Memory B cell (primary cell): ENCODE measurements around the gene DPP6.
"Not testable (repeated sequence)": the region's sequence is repeated elsewhere in the genome, so short reads cannot be mapped to it uniquely, and the experiment has no call there.

Experiments used
- ATAC-seq: fragments of 150-1000 bp; cut with Tn5 transposase; 2 replicates; pipeline ENCODE4 v1.10.0; 2021; ENCODE audit warnings: low read depth, mild to moderate bottlenecking, moderate library complexity
- DNase-seq, 2 donors: peaks; one replicate each; pipeline ENCODE4 v3.0.0; 2022; ENCODE audit warnings: low spot score in 2 of 2
- H3K27ac Mint-ChIP-seq: one replicate; pipeline ENCODE4 v1.8.0; 2022; ENCODE audit warnings: mild to moderate bottlenecking, moderate library complexity, mixed read lengths
- H3K27me3 Mint-ChIP-seq: one replicate; pipeline ENCODE4 v1.8.0; 2022; ENCODE audit warnings: mixed read lengths
- H3K36me3 Mint-ChIP-seq: one replicate; pipeline ENCODE4 v1.8.0; 2022; ENCODE audit warnings: mild to moderate bottlenecking, mixed read lengths
- H3K4me1 Mint-ChIP-seq: one replicate; pipeline ENCODE4 v1.8.0; 2022; ENCODE audit warnings: mixed read lengths
- H3K4me3 Mint-ChIP-seq: one replicate; pipeline ENCODE4 v1.8.0; 2022; ENCODE audit warnings: mild to moderate bottlenecking, moderate library complexity, mixed read lengths
- H3K9me3 Mint-ChIP-seq: one replicate; pipeline ENCODE4 v1.8.0; 2022; ENCODE audit warnings: mixed read lengths

Gene DPP6

DNA sequence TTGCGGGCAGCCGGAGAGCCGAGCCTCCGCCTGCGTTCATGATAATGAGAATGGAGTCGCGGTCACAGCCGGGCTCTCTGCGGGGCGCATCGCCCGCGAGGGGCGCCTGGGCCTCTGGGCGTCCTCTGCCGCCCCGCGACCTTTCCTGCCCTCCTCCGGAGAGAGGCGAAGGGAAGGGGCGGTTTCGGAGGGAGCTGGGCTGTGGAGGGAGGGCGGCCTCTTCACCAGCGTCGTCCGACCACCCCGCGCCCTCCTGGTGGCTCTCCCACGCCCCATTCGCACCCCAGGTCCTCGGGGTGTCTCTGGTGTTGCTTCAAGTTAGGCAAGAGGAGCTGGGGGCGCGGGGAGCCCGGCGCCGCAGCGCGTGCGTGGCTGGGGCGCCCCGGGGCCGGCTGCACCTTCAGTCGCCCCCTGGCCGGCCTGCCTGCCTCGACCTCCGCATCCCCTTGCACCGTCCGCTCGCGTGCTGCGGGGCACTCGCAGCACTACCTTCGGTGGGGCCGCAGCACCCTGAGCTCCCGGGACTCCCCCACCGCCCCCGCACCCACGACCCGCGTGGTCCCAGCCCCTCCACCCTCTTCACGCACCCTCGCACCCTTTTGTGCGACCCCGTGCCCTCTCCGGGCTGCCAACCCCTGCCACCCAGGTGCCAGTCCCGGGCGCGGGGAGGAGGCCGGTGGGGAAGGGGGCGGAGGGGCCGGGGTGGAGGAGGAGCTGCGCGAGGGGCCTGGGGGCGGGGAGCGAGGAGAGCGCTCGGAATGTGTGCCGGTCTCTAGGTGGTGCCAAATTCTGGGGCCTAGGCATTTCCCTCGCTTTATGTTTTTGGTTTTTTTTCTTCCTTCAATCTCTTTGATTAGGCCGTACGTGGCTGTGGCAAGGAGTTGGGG, at the start of gene DPP6:
DPP6 (plus strand) TSS at position 756 of the 887 bp plus-strand sequence.
- H3K36me3 Mint-ChIP-seq, H3K4me1 Mint-ChIP-seq, H3K27me3 Mint-ChIP-seq: not testable (repeated sequence)

GRCh38 chr7:154009423-154009911, 42.7 kb upstream of the DPP6 start:
- H3K9me3 Mint-ChIP-seq, H3K4me3 Mint-ChIP-seq, ATAC-seq, H3K27ac Mint-ChIP-seq, H3K27me3 Mint-ChIP-seq, DNase-seq, H3K4me1 Mint-ChIP-seq, H3K36me3 Mint-ChIP-seq: not testable (repeated sequence)

More for the DNA sequence above, at the start of gene DPP6:
- not testable (repeated sequence) for H3K9me3 Mint-ChIP-seq, H3K4me3 Mint-ChIP-seq, ATAC-seq, H3K27ac Mint-ChIP-seq, DNase-seq

- ATAC-seq, H3K4me3 Mint-ChIP-seq, H3K27ac Mint-ChIP-seq, DNase-seq, H3K9me3 Mint-ChIP-seq, H3K27me3 Mint-ChIP-seq, H3K4me1 Mint-ChIP-seq, H3K36me3 Mint-ChIP-seq: not testable (repeated sequence)
Measured at GRCh38 chr7:154010726-154011568, 41.3 kb upstream of the DPP6 start.

GRCh38 chr7:154012800-154013199, 39.4 kb upstream of the DPP6 start:
- H3K27me3 Mint-ChIP-seq, H3K4me3 Mint-ChIP-seq, H3K36me3 Mint-ChIP-seq, H3K9me3 Mint-ChIP-seq, H3K27ac Mint-ChIP-seq, H3K4me1 Mint-ChIP-seq, ATAC-seq, DNase-seq: not testable (repeated sequence)

DNA sequence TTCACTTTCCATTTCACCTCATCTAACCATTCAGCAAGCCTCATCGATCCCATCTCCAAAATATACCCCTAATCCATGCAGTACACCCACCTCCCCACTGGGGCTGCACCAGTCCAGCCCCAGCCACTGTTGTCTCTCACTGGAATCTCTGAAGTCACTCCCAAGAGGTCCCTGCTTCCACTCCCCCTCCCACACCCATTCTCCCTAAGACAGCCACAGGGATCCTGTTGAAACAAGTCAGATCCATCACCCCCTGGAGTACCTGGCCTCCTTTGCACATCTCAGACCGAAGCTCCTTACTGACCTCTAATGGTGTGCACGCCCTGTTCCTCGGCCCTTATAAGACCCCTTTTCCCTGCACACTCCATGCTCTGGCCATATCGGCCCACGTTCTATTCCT, 36.6 kb upstream of the DPP6 start:
- not testable (repeated sequence) for DNase-seq

DNA sequence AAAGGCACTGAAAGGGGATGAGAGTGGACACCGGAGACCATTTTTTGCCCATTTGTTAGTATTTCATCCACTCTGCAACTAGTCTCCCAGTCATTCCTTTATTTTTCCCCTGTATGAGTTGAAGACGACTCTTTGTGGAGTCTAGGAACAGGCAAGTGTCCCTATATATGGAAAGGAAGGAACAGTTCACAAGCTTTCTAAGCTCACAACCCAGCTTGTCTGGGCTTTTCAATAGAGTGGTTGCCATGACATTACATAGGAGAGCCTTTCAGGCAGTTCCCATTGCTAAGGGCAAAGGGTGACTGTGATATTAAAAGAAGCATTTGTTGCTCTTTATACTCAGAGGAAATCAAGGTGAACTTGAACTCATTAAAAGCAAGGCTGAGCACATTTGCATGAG, 33.8 kb upstream of the DPP6 start:
- not testable (repeated sequence) for H3K36me3 Mint-ChIP-seq, ATAC-seq, DNase-seq, H3K27ac Mint-ChIP-seq, H3K9me3 Mint-ChIP-seq, H3K27me3 Mint-ChIP-seq, H3K4me1 Mint-ChIP-seq, H3K4me3 Mint-ChIP-seq

More for the DNA sequence above, 36.6 kb upstream of the DPP6 start:
- H3K4me3 Mint-ChIP-seq, H3K9me3 Mint-ChIP-seq, H3K36me3 Mint-ChIP-seq, H3K27me3 Mint-ChIP-seq, H3K27ac Mint-ChIP-seq, ATAC-seq, H3K4me1 Mint-ChIP-seq: not testable (repeated sequence)

- H3K9me3 Mint-ChIP-seq, H3K36me3 Mint-ChIP-seq, ATAC-seq, H3K4me1 Mint-ChIP-seq, DNase-seq, H3K27me3 Mint-ChIP-seq, H3K4me3 Mint-ChIP-seq, H3K27ac Mint-ChIP-seq: not testable (repeated sequence)
Measured at GRCh38 chr7:154027805-154028204, 24.4 kb upstream of the DPP6 start.

DNA sequence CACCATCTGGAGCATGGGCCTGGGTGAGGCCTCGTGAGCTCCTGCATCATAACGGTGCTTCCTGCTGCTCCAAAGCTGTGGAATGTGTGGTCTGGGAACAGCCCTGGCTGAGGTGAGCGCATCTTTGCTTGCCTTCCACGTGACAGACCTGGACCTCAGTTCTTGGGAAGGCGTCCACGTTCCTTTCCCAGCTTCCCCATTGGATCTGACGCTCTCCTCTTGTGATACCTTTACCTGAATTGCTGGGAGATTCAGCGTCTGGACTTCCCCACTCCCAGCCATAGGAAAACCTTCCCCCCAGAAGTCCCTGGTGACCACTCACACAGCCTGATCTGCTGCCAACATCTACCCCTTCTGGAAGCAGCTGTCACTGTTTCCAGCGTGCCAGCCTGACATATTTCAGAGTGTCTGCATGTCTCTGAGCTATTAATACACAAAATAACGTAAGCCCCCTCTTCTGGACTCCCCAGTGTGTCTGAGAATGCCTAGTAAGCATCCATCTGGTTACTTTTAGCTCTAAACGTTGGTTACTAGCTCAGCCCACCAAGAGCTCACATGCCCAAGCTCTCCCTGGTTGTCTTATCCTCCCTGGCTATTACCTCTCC, 21.6 kb upstream of the DPP6 start:
- not testable (repeated sequence) for H3K27ac Mint-ChIP-seq, H3K36me3 Mint-ChIP-seq, DNase-seq, H3K27me3 Mint-ChIP-seq, H3K4me1 Mint-ChIP-seq, H3K4me3 Mint-ChIP-seq, ATAC-seq, H3K9me3 Mint-ChIP-seq

GRCh38 chr7:154039466-154040165, 12.6 kb upstream of the DPP6 start:
- peak; percentile 62 for ATAC-seq
- H3K4me1 Mint-ChIP-seq, H3K9me3 Mint-ChIP-seq, H3K36me3 Mint-ChIP-seq, H3K4me3 Mint-ChIP-seq, H3K27ac Mint-ChIP-seq, DNase-seq, H3K27me3 Mint-ChIP-seq: not testable (repeated sequence)

DNA sequence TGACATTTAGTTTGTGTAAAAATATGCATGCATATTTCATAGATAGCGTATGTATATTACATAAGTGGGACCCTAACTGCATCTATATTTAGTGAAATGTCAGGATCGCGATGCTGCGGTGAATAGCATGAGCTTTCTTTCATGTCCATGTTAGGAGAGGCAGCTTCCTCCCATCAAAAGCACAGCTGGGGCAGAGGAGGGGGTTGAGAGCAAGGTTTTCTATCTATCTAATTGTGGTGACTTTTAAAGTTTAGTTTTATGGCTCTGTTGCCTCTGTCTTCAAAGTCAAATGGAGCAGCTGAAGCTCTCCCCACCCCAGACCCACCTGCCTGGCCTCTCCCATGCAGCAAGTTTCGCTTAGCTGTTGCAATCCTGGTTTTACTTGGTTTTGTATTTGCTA, 1.8 kb upstream of the DPP6 start:
- DNase-seq, H3K36me3 Mint-ChIP-seq, ATAC-seq: not testable (repeated sequence)

DNA sequence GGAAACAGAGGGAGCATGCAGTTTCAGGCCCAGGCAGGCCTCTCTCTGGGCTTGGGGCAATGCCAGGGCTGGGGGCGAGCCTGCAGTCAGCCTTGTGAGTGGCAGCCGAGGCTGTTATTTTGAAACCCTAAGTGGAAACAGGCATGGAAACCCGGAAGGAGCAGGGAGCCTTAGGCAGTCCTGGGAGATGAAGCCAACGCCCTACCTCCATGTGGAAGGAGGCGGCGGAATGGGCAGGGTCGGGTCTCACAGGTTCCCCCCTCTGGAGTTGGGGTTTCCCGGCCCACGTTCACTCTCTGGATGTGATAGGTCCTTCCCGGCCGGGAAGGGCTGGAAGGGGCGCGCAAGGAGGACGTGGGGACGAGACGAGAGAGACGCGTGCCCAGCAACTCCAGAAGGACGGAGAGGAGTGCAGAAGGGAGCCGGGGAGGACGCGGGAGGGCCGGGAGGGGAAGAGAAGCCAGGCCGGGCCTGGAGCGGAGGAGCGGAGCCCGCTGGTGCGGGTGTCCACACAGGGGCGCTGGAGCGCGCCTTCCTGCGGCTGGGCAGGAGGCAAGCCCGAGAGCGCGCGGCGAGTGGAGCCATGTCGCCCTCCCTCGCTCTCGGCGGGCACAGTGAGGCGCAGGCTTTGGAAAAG, 1.1 kb upstream of the DPP6 start:
- not testable (repeated sequence) for H3K9me3 Mint-ChIP-seq, H3K4me1 Mint-ChIP-seq, DNase-seq, H3K36me3 Mint-ChIP-seq, H3K27ac Mint-ChIP-seq, ATAC-seq, H3K27me3 Mint-ChIP-seq, H3K4me3 Mint-ChIP-seq

More for the DNA sequence above, 1.8 kb upstream of the DPP6 start:
- not testable (repeated sequence) for H3K9me3 Mint-ChIP-seq, H3K4me3 Mint-ChIP-seq, H3K4me1 Mint-ChIP-seq, H3K27ac Mint-ChIP-seq, H3K27me3 Mint-ChIP-seq

- not testable (repeated sequence) for H3K27me3 Mint-ChIP-seq, H3K4me3 Mint-ChIP-seq, ATAC-seq, H3K27ac Mint-ChIP-seq, H3K4me1 Mint-ChIP-seq, H3K9me3 Mint-ChIP-seq, H3K36me3 Mint-ChIP-seq, DNase-seq
Measured at GRCh38 chr7:154052530-154053252, 493 bp downstream of the DPP6 start.
